ENCODE measurements around the gene ATRN.

The ATRN gene

GRCh38 chr20:3563133-3563532 is 92.3 kb downstream of the ATRN start:
- Histone ChIP-seq H2AFZ (ENCODE audit: low read length) (no peak overlapping the region), H3K27me3 (ENCODE audit: insufficient read depth, low read length) (no peaks in the 10 kb centered on the region), H3K4me1 (ENCODE audit: insufficient read depth, low read length, severe bottlenecking) (peaks cover 9% of the 10 kb centered on the region), H3K27ac (ENCODE audit: low read depth, low read length, poor library complexity, severe bottlenecking) (no peak overlapping the region), H3K79me2 (ENCODE audit: insufficient read depth, low read length) (no peaks in the 10 kb centered on the region), H3K9ac (ENCODE audit: low read length) (no peak overlapping the region), H3K4me2 (ENCODE audit: low read length) (no peak overlapping the region), H3K36me3 (ENCODE audit: insufficient read depth, low read length) (no peaks in the 10 kb centered on the region), H4K20me1 (ENCODE audit: insufficient read depth, low read length) (no peaks in the 10 kb centered on the region), H3K9me3 (ENCODE audit: low read length) (no peaks in the 10 kb centered on the region), H3F3A (ENCODE audit: insufficient read depth, low read length) (no peaks in the 10 kb centered on the region), H3K9me2 (ENCODE audit: low read depth, low read length) (no peaks in the 10 kb centered on the region), H3K4me3 (ENCODE audit: low read depth, low read length, poor library complexity, severe bottlenecking) (no peak overlapping the region)
- TF ChIP-seq EZH2 (IDR thresholded peaks at IDR 0.05; ENCODE audit: borderline replicate concordance, low read length) (no peak), CTCF (IDR thresholded peaks at IDR 0.05; ENCODE audit: low read length) (no peak)

GRCh38 chr20:3563548-3564177 is 92.8 kb downstream of the ATRN start:
- no peaks in the 10 kb centered on the region for H3F3A ChIP-seq (ENCODE audit: insufficient read depth, low read length)
- H3K4me1 ChIP-seq (ENCODE audit: insufficient read depth, low read length, severe bottlenecking): peaks cover 9% of the 10 kb centered on the region
- H3K27ac ChIP-seq (ENCODE audit: low read depth, low read length, poor library complexity, severe bottlenecking): no peak overlapping the region
- H3K9ac ChIP-seq (ENCODE audit: low read length): no peak overlapping the region
- no peaks in the 10 kb centered on the region for H3K9me3 ChIP-seq (ENCODE audit: low read length)
- no peaks in the 10 kb centered on the region for H3K79me2 ChIP-seq (ENCODE audit: insufficient read depth, low read length)
- no peak overlapping the region for H3K4me3 ChIP-seq (ENCODE audit: low read depth, low read length, poor library complexity, severe bottlenecking)
- H4K20me1 ChIP-seq (ENCODE audit: insufficient read depth, low read length): no peaks in the 10 kb centered on the region
- H3K36me3 ChIP-seq (ENCODE audit: insufficient read depth, low read length): no peaks in the 10 kb centered on the region
- H3K4me2 ChIP-seq (ENCODE audit: low read length): no peak overlapping the region
- no peaks in the 10 kb centered on the region for H3K27me3 ChIP-seq (ENCODE audit: insufficient read depth, low read length)
- H2AFZ ChIP-seq (ENCODE audit: low read length): no peak overlapping the region
- H3K9me2 ChIP-seq (ENCODE audit: low read depth, low read length): no peaks in the 10 kb centered on the region
- peak; percentile 84 for TF ChIP-seq CTCF (IDR thresholded peaks at IDR 0.05; ENCODE audit: low read length)
- TF ChIP-seq EZH2 (IDR thresholded peaks at IDR 0.05; ENCODE audit: borderline replicate concordance, low read length): no peak

GRCh38 chr20:3565851-3566250 is 95.0 kb downstream of the ATRN start:
- Histone ChIP-seq H3K36me3 (ENCODE audit: insufficient read depth, low read length) (no peaks in the 10 kb centered on the region), H3K9me3 (ENCODE audit: low read length) (no peaks in the 10 kb centered on the region), H3K27ac (ENCODE audit: low read depth, low read length, poor library complexity, severe bottlenecking) (no peak overlapping the region), H3K4me1 (ENCODE audit: insufficient read depth, low read length, severe bottlenecking) (no peaks in the 10 kb centered on the region), H3K9ac (ENCODE audit: low read length) (no peak overlapping the region), H2AFZ (ENCODE audit: low read length) (no peak overlapping the region), H3K4me3 (ENCODE audit: low read depth, low read length, poor library complexity, severe bottlenecking) (no peak overlapping the region), H3K9me2 (ENCODE audit: low read depth, low read length) (no peaks in the 10 kb centered on the region), H3K27me3 (ENCODE audit: insufficient read depth, low read length) (no peaks in the 10 kb centered on the region), H3K4me2 (ENCODE audit: low read length) (no peak overlapping the region), H3F3A (ENCODE audit: insufficient read depth, low read length) (no peaks in the 10 kb centered on the region), H4K20me1 (ENCODE audit: insufficient read depth, low read length) (no peaks in the 10 kb centered on the region), H3K79me2 (ENCODE audit: insufficient read depth, low read length) (no peaks in the 10 kb centered on the region)
- TF ChIP-seq EZH2 (IDR thresholded peaks at IDR 0.05; ENCODE audit: borderline replicate concordance, low read length) (no peak), CTCF (IDR thresholded peaks at IDR 0.05; ENCODE audit: low read length) (no peak)

Measured in OCI-LY1 (cell line).